GM18498 (cell line): ENCODE results near the gene HOXC6.

Experiments
- ATAC-seq: cut with Tn5 transposase; IDR thresholded peaks from one replicate; pipeline ENCODE4 v1.9.1; 2021; ENCODE audit warnings: mild to moderate bottlenecking, moderate library complexity; ENCODE audit not compliant: unreplicated experiment

HOXC6 gene

GRCh38 chr12:54025499-54026405 lies 2.5 kb upstream of the HOXC6 start:
- ATAC-seq = no peak

GRCh38 chr12:54026640-54027441 lies 1.4 kb upstream of the HOXC6 start:
- no peak for ATAC-seq

- no peak for ATAC-seq
These were observed 826 bp upstream of the HOXC6 start for GRCh38 chr12:54027442-54027786.

DNA sequence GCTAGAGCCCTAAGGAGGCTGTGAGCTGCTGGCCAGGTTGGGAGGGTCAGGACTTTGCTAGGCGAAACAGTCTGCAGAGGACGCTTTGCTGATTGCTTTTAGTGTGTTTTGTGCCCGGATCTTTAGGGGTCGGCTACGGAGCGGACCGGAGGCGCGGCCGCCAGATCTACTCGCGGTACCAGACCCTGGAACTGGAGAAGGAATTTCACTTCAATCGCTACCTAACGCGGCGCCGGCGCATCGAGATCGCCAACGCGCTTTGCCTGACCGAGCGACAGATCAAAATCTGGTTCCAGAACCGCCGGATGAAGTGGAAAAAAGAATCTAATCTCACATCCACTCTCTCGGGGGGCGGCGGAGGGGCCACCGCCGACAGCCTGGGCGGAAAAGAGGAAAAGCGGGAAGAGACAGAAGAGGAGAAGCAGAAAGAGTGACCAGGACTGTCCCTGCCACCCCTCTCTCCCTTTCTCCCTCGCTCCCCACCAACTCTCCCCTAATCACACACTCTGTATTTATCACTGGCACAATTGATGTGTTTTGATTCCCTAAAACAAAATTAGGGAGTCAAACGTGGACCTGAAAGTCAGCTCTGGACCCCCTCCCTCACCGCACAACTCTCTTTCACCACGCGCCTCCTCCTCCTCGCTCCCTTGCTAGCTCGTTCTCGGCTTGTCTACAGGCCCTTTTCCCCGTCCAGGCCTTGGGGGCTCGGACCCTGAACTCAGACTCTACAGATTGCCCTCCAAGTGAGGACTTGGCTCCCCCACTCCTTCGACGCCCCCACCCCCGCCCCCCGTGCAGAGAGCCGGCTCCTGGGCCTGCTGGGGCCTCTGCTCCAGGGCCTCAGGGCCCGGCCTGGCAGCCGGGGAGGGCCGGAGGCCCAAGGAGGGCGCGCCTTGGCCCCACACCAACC lies 1.5 kb downstream of the HOXC6 start:
- ATAC-seq = no peak

DNA sequence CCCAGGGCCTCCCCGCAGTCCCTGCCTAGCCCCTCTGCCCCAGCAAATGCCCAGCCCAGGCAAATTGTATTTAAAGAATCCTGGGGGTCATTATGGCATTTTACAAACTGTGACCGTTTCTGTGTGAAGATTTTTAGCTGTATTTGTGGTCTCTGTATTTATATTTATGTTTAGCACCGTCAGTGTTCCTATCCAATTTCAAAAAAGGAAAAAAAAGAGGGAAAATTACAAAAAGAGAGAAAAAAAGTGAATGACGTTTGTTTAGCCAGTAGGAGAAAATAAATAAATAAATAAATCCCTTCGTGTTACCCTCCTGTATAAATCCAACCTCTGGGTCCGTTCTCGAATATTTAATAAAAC lies 2.2 kb downstream of the HOXC6 start:
- ATAC-seq = no peak

DNA sequence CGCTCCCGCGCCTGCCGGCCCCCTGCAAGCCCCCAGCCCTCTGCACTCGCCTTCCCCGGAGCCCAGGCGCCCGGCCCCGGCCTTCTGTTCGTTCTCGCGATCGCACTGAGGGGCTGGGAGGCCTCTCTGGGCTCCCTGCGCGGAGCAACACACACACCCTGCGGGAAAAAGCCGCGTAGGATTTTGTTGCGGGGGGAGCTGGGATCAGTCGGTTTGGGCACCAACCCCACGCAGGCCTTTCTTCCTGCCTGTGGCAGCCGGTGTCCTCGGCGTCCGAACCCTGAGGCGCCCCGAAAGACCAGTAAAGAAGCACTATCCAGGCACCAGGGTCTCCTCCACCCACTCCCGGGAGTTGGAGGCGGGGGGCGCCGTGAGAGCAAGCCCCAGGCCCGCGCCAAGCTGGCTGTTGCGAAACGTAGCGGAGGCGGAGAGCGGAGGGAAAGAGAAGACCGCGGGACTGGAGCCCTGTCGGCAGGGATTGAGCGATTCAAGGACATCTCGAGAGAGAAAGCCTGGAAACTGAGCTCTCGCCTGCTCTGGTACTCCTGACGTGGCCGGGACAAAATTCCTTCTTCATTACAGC lies 2.7 kb downstream of the HOXC6 start:
- ATAC-seq = no peak

GRCh38 chr12:54031480-54031879 lies 3.2 kb downstream of the HOXC6 start:
- no peak for ATAC-seq

GRCh38 chr12:54032086-54032619 lies 3.9 kb downstream of the HOXC6 start:
- no peak for ATAC-seq

GRCh38 chr12:54032627-54033100 lies 4.4 kb downstream of the HOXC6 start, which contains the start of gene HOXC5:
Gene HOXC5 (plus strand): TSS chr12:54033050. CDS start chr12:54033123, 73 bp downstream.
- no peak for ATAC-seq

DNA sequence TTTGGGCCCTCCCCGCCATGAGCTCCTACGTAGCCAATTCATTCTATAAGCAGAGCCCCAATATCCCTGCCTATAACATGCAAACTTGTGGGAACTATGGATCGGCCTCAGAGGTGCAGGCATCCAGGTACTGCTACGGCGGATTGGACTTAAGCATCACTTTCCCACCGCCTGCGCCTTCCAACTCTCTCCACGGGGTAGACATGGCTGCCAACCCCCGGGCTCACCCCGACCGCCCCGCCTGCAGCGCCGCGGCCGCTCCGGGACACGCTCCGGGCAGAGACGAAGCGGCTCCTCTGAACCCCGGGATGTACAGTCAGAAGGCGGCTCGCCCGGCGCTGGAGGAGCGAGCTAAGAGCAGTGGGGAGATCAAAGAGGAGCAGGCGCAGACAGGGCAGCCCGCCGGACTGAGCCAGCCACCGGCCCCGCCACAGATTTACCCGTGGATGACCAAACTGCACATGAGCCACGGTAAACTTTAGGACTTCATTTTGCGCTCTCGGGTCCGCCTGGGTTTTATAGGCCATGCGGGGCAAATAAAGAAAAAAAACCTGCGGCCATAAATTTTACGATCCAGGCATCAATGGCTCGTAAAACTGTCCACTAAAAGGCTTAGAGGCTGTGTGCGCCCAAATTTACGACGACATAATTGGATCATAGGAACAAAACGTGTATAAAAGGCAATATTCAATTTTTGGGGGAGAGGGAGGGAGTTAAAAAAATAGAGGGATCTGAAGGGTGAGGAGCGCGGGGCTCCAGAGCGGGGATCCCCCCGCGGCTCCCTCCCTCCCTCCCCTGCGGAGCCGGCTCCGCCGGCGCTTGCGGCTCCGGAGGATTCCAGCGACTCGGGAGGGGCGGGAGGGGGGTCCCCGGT lies 5.1 kb downstream of the HOXC6 start:
- ATAC-seq = no peak

- no peak for ATAC-seq
These were observed 5.9 kb downstream of the HOXC6 start for GRCh38 chr12:54033980-54034784.

DNA sequence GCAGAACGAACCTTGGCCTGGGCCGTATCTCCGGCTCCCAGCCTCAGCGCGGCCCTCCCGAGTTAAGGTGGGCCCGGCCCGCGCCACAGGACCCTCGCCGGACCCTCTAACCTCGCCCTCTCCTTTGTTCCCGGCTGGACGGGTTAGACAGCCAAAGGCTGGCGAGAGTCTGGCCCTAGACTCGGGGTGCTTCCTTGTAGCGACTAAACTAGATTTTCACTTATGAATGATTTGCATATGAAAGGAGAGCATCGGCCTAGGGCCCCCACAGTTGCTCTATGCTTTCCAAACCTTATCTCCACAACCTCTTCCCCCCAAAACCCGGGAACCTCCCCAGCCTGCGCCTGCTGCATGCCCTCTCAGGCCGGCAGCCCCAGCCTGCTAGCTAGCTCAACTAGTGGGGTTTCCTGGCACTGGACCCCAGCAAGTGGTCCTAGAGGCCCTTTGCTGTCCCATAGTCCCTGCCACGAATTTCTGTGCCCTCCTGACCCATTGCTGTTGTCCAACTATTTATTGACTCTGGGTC lies 6.6 kb downstream of the HOXC6 start:
- no peak for ATAC-seq

GRCh38 chr12:54035568-54036264 lies 7.5 kb downstream of the HOXC6 start:
- ATAC-seq = no peak

- ATAC-seq = no peak
These were observed 8.6 kb downstream of the HOXC6 start for GRCh38 chr12:54036620-54037359.

DNA sequence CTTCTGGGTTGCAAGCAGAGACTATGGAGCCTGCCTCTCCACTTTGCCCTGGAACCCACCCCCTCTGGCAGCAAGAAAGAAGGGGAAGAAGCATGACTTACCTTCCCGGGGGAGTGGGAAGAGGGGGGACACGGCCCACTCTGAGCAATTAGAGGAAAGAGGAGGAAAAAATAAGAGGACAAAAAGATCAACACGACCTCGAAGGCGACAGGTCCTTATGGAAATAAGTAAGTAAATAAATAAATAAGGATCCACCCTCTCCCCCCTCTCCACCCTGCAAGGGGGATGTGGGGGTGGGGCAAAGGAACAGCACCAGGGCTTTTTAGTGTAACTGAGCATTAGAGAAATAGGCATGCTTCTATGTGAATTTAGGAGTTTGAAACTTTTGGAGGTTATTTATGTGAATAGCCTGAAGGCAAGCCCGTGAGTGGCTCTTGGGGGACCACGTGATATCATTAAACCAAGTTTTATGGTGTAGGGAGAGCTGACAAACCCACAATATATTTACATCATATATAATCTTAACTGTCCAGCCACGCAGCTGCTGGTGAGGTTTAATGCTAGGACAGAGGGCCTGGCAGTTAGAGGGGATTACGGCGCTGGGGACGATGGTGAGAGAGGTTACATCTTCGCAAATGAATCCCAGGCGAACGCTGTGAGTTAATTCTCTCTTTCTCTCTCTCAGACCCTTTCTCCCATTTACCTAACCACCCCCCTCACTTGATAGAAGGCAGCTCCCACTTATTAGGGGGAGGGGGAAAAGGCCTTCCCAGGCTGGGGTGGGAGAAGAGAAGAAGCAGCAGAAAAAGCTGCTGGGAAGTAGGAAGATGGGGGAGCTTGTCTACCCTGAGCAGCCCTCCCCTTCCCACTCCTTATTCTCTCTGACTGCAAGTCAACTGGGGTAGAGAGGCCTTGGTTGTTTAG lies 9.4 kb downstream of the HOXC6 start:
- ATAC-seq = no peak
